DMS53 (cell line): ENCODE results near the gene CMTM5.
A peak's percentile ranks its signal among the peaks of the same experiment; 100 is the strongest.
"Not testable (repeated sequence)": the region's sequence is repeated elsewhere in the genome, so short reads cannot be mapped to it uniquely, and the experiment has no call there.

Experiments
- DNase-seq: peaks from one replicate; lab custom pipeline; 2025; lab: John Stamatoyannopoulos, UW

Gene CMTM5

DNA sequence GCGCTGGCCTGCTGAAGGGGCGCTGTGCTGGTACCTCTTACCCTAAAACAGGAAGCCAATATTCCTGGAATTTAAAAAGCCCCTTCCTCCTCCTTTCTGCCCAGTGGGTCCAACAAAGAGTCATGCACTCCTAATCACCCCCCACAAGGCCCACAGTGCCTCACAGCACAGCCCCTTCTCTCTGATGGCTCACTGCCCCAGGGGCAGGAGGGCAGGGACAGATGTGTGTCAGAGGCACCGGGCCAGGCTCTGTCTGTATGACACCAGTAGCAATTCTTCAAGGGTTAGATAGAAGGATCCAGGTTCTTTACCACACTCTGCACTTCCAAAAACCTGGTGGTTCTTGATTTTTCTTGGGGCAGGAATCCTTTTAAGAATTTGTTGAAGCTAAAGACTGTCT lies 22.3 kb downstream of the CMTM5 start:
- DNase-seq = peak; percentile 32

GRCh38 chr14:23399591-23399990 lies 22.7 kb downstream of the CMTM5 start:
- no peak for DNase-seq

DNA sequence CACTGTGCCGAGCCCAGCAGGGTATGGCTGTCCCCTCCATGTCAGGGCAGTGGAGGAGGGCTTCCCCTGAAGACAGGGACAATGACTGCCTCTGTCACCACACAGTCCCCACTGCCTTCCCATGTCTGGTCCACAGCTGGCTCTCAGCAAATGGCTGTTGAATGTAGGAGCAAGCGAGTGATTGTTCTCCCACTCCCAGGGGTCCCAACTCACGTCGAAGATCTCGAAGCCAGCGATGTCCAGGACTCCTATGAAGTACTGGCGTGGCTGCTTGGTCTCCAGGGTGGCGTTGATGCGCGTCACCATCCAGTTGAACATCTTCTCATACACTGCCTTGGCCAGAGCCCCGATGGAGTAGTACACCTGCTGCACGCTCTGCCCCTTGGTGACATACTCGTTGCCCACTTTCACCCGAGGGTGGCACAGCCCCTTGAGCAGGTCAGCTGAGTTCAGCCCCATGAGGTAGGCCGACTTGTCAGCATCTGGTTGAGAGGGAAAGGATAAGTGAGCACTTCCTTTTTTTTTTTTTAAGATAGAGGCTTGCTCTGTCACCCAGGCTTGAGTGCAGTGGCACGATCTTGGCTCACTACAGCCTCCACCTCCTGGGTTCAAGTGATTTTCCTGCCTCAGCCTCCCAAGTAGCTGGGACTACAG lies 23.8 kb downstream of the CMTM5 start:
- not testable (repeated sequence) for DNase-seq

GRCh38 chr14:23401291-23401690 lies 24.4 kb downstream of the CMTM5 start:
- DNase-seq = no peak

DNA sequence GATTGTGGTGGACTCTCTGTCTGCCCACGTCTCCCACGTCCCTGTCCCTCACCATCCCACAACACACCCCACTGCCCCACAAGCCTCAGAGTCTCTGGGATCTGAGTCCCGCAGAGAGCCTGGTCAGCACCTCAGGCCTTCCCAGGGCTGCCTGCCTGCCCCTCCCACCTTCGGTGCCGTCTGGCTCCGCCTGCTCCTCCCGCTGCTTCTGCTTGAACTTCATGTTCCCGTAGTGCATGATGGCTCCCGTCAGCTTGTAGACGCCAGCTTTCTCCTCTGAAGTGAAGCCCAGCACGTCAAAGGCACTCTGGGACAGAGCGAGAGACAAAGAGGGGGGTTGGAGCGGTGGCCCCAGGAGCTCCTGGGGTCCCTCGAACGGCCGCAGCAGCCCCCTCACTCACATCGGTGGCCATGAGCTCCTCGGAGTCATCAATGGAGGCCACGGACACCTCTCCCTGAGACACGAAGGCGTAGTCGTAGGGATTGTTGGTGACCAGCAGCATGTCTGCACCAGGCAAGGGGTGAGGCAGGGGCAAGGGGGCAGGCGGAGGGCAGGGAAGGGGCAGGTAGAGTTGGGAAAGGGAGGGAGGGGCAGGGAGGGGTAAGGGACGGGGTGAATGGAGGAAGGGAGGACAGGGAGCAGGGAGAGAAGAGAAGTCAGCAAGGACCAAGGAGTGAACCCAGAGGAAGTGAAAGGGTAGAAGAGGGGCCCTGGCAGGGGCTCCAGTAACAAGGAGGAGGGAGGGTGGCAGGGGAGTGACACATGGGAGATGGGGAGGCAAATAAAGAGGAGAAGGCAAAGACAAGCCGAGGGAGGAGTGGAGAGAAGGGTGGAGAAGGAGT lies 25.7 kb downstream of the CMTM5 start:
- DNase-seq = peak; percentile 28

DNA sequence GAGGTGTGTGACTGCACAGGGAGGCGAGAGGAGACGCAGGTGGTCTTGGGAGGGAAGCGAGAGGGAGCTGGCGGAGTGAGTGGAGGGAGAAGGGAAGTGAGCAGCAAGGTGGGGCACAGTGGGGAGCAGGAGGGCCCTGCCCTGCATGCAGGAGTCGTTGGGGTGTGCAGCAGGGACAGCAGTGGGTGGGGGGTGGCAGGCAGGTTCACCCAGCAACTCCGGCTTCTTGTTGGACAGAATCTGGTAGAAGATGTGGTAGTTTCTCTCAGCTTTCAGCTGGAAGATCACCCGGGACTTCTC lies 26.2 kb downstream of the CMTM5 start:
- no peak for DNase-seq

DNA sequence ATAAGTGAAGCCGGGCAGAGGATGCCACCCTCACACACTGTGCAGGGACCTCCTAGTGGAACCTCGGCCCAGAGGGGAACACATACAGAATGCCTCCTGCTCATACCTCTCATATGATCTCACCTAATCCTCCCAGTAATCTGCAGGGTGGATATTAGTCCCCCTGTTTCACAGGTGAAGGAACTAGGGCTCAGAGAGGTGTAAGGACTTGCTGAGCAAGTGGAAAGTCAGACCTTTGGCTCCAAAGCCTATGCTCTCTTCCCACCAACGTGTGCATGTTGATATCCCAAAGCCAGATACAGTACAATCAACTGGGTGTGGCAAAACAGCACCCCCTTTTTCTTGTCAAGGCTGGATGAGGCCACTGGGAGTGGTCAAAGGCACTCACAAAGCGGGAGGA lies 27.1 kb downstream of the CMTM5 start:
- no peak for DNase-seq

DNA sequence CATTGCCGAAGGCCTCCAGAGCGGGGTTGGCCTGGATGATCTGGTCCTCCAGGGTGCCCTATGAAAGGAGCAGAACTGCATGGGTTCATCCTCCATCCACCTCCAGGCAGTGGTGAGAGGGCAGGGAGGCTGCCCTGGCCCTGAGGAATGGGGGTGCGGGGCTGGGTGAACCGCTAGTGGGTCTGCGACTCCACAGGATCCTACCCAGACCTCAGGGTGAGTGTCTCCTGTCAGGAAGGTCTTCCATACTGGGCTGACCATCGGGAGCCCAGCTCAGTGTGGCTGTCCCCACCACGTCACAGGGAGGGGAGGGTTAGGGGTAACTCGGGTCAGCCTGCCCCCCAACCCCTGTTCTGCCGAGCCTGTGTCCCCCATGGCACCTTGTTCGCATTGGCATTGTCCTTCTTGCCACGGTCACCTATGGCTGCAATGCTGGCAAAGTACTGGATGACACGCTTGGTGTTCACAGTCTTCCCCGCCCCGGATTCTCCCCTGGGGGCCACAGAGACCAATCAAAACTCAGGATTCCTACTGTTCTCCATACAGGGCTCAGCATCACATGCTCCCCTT lies 27.6 kb downstream of the CMTM5 start:
- DNase-seq = no peak

DNA sequence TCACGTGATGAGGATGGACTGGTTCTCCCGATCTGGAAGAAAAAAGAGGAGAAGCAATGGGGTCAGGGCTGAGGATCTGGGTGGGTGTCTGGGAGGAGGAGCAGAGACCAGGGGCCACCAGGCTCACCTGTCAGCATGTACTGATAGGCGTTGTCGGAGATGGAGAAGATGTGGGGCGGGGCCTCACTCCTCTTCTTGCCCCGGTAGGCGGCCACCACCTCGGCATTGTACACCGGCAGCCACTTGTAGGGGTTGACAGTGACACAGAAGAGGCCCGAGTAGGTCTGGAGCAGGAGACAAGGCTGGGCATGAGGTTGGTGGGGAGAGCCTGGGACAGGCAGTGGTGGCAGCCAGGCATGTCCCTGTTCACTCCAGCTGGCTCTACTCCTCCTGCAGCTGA lies 28.2 kb downstream of the CMTM5 start:
- no peak for DNase-seq

DNA sequence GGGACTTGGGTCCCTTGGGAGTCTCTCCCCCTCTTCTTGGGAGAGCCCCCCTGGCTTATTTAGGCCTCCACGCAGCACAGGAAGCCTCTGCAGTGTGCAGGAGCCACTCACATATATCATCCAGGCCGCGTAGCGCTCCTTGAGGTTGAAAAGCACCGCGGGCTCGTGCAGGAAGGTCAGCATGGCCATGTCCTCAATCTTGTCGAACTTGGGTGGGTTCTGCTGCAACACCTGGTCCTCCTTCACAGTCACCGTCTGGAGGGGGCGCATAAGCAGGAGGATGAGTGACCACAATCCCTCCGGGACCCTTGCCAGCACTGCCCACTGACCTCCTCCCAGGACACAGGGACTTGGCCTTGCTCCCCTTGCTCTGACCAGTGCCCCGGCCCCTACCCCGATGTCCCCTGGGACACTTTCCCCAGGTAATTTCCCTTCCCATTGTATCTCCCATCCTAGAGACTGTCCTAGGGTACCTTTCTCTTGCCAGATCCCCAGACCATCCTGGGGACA lies 28.7 kb downstream of the CMTM5 start:
- no peak for DNase-seq

- DNase-seq = no peak
Observed at GRCh38 chr14:23406244-23406643, 29.4 kb downstream of the CMTM5 start.

- DNase-seq = no peak
Observed at GRCh38 chr14:23406725-23407355, 30.0 kb downstream of the CMTM5 start.

- no peak for DNase-seq
Observed at GRCh38 chr14:23407516-23408306, 30.9 kb downstream of the CMTM5 start, which contains the start of gene MYH6. Gene MYH6, minus strand, starts transcription at chr14:23408273. Its CDS starts 1,050 bp downstream, at chr14:23407223.

GRCh38 chr14:23408307-23408630 lies 31.4 kb downstream of the CMTM5 start:
- DNase-seq = no peak

DNA sequence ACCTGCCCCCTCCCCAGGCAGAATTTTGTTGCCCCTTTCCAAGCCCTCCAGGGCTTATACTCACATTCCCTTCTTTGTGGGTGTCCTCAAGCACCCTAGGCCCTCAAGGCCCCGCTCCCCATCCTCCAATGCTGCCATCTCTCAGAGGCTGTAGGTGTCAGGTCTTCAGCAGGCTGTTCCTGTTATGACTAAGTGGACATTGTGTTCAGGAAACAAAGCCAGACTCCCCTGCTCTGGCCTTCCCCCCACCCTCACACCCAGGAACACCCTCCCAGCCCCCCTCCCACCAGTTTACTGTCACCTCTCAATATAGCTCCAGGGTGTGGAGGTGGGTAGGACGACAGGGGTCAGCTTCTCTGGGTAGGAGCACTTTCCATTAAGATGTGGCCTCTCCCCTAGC lies 32.6 kb downstream of the CMTM5 start:
- no peak for DNase-seq

DNA sequence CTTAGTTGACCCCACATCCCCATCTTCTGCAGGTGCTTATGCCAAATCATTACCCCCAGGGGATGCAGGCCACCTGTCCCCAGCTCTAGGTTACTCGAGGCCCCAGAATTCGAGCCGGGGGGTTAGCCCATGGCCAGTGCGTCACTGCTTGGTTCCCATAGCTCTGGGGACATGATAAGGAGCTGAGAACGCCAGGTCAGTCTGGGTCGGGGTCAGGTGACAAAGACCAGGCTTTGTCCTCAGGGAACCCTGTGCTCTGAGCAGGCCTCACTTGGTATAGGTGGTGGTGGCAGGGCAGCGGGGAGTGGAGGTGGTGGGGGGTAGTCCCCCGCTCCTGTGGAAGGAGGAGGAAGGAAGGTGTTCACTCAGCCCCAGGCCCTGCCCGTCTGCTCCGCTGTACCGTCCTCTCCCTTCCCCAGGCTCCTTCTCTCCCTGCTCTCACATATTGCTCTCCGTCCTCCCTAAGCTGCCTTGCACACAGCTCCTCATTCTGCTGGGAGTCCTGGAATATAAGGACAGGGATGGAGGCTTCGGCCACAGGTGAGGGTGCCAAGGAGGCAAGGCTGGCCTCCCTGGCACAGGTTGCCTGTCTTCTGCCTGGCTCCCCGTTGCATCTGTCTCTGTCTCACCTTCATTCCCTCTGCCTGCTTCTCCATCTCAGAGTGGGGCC lies 33.3 kb downstream of the CMTM5 start:
- no peak for DNase-seq

DNA sequence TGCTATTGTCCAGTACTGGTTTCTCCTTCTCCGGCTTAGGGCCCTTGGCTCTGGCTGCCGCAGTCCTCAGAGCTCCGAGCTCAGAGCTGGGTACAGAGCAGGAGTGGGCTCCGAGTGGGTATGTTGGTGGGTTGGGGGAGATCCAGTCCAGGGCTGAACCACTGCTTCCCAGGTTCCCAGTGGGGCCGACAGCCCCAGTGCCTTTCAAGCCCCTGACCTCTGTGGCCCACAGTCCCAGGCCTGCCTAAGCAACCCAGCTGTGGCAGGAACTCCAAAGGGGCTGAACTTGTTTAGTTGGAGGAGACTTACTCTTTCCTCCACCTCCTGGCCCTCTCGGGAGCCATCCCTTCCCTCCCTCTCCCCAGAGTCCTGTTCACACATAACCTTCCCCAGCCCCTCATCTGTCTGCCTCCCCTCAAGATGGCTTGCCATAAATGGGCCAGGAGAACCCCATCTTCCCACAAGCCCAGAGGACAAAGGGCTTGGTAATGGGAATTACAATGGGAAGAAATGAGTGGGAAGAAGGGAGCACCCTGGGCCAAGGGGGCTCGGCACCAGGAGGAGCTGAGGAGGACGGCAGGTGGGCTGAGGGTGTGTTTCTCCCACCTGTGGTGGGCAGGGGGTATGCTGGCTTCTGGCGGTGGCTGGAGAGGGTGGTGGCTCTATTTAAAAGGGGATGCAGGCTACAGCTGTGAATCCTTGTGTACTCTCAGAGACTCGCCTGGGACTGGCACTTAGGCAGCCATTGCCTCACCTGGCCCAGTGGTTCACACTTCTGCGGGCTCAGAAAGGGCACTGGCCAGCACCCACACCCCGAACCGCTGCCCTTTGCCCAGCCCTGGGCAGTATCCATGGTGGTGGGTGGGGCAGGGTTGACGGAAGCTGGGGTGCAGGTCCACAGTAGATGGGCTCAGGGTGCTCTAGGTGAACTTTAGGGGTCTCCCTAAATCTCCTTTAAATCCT lies 35.0 kb downstream of the CMTM5 start:
- DNase-seq = no peak

GRCh38 chr14:23413681-23414080 lies 36.8 kb downstream of the CMTM5 start:
- DNase-seq = no peak

- no peak for DNase-seq
Observed at GRCh38 chr14:23414254-23414653, 37.4 kb downstream of the CMTM5 start.
